ENCODE measurements around the gene TANC1. TPM values are rescaled to one million over a fixed set of nuclear protein-coding genes. Genes with fewer than 3 reads are reported as not detected.

Gene TANC1
- total RNA-seq, 1 experiment from 2014 or later: 14.9 TPM

Small RNAs within 50 kb of the gene (small RNA-seq; reads per million reads assigned to genes)
- gene MIR6888: 0 reads per million in 2 experiments
- gene RNU2-21P: 0 reads per million in 2 experiments
- gene RNU6-580P: 0 to 0.06 reads per million in 2 experiments

Other genes with a start within 250 kb of the TANC1 start
- gene DAPL1, start 173.3 kb upstream of the TANC1 start, total RNA-seq (2014; rRNA removed; shearing (Covaris generic)): not detected in 2 replicates

Data from NCI-H460 (cell line).